ENCODE data around the gene APOA1. TPM values are rescaled to one million over a fixed set of nuclear protein-coding genes. Genes with fewer than 3 reads are reported as not detected.
A peak's percentile ranks its signal among the peaks of the same experiment; 100 is the strongest.
"Not testable (repeated sequence)": the region's sequence is repeated elsewhere in the genome, so short reads cannot be mapped to it uniquely, and the experiment has no call there.

Gene APOA1
- total and polyA plus RNA-seq, 2 experiments from 2014 or later: 0.23 TPM; not detected in 1

- peak overlapping the region; percentile 68 for H3K9ac ChIP-seq
- peaks cover 5% of the 10 kb centered on the region; the same call in 1 of the 2 replicates for H3K4me1 ChIP-seq (ENCODE audit: insufficient read depth)
- no peaks in the 10 kb centered on the region for H3K27me3 ChIP-seq (replicated peaks; ENCODE audit: insufficient read depth)
- H3F3A ChIP-seq (ENCODE audit: insufficient read depth): 0 out of 2 replicates have a peak, but pooled peaks cover 7% of the 10 kb centered on the region
- in situ Hi-C loops (cut with MboI): no loop called here
- H3K4me2 ChIP-seq (ENCODE audit: unreplicated experiment): peak overlapping the region; percentile 59
- H3K9me2 ChIP-seq (ENCODE audit: insufficient read depth): no peaks in the 10 kb centered on the region
- no peaks in the 10 kb centered on the region for H3K79me2 ChIP-seq (ENCODE audit: insufficient read depth)
- no peak for TF ChIP-seq EZH2phosphoT487 (IDR thresholded peaks at IDR 0.05; ENCODE audit: insufficient read depth, low read depth)
- TF ChIP-seq EZH2 (IDR thresholded peaks at IDR 0.05; ENCODE audit: insufficient read depth, poor library complexity, severe bottlenecking): no peak
- no peaks in the 10 kb centered on the region for H4K20me1 ChIP-seq (ENCODE audit: insufficient read depth)
- H3K36me3 ChIP-seq (ENCODE audit: low read depth): no peaks in the 10 kb centered on the region
- H3K27ac ChIP-seq: peak overlapping the region; percentile 60
- 55 to 59% methylated on average over 27 to 28 of the region's 28 CpGs for WGBS, 2 experiments (ENCODE audit: low coverage in 1 of 2, low lambda C conversion rate in 2 of 2, missing lambda C conversion rate in 2 of 2)
- no peaks in the 10 kb centered on the region for H3K9me3 ChIP-seq (ENCODE audit: low read depth)
- peak overlapping the region; percentile 46 for H3K4me3 ChIP-seq
- peak overlapping the region; percentile 78 for H2AFZ ChIP-seq
- DNase-seq: no peak
Observed at GRCh38 chr11:116835042-116835772, 2.2 kb downstream of the APOA1 start.

- WGBS, 2 experiments (ENCODE audit: low coverage in 1 of 2, low lambda C conversion rate in 2 of 2, missing lambda C conversion rate in 2 of 2): 79 to 81% methylated on average over 13 of the region's 13 CpGs
- H3K27me3 ChIP-seq (replicated peaks; ENCODE audit: insufficient read depth); DNase-seq: not testable (repeated sequence)
Observed at GRCh38 chr11:116834535-116835041, 2.8 kb downstream of the APOA1 start.

GRCh38 chr11:116833816-116834534 lies 3.4 kb downstream of the APOA1 start:
- H3K27me3 ChIP-seq (replicated peaks; ENCODE audit: insufficient read depth): no peaks in the 10 kb centered on the region
- no peaks in the 10 kb centered on the region for H3F3A ChIP-seq (ENCODE audit: insufficient read depth)
- H3K4me1 ChIP-seq (ENCODE audit: insufficient read depth): peaks cover 5% of the 10 kb centered on the region; the same call in 1 of the 2 replicates
- in situ Hi-C loops (cut with MboI): no loop called here
- H3K9me3 ChIP-seq (ENCODE audit: low read depth): no peaks in the 10 kb centered on the region
- H4K20me1 ChIP-seq (ENCODE audit: insufficient read depth): no peaks in the 10 kb centered on the region
- no peaks in the 10 kb centered on the region for H3K79me2 ChIP-seq (ENCODE audit: insufficient read depth)
- H2AFZ ChIP-seq: no peak overlapping the region
- no peak for DNase-seq
- no peaks in the 10 kb centered on the region for H3K9me2 ChIP-seq (ENCODE audit: insufficient read depth)
- H3K4me3 ChIP-seq: no peak overlapping the region
- TF ChIP-seq EZH2 (IDR thresholded peaks at IDR 0.05; ENCODE audit: insufficient read depth, poor library complexity, severe bottlenecking): no peak
- no peak for TF ChIP-seq EZH2phosphoT487 (IDR thresholded peaks at IDR 0.05; ENCODE audit: insufficient read depth, low read depth)
- no peaks in the 10 kb centered on the region for H3K36me3 ChIP-seq (ENCODE audit: low read depth)
- WGBS, 2 experiments (ENCODE audit: low coverage in 1 of 2, low lambda C conversion rate in 2 of 2, missing lambda C conversion rate in 2 of 2): 85 to 90% methylated on average over 12 to 14 of the region's 14 CpGs
- H3K9ac ChIP-seq: no peak overlapping the region
- no peak overlapping the region for H3K27ac ChIP-seq
- H3K4me2 ChIP-seq (ENCODE audit: unreplicated experiment): no peak overlapping the region

More at GRCh38 chr11:116834535-116835041, 2.8 kb downstream of the APOA1 start:
- H3K4me1 ChIP-seq (ENCODE audit: insufficient read depth); H2AFZ ChIP-seq; H4K20me1 ChIP-seq (ENCODE audit: insufficient read depth); H3K4me2 ChIP-seq (ENCODE audit: unreplicated experiment); H3K79me2 ChIP-seq (ENCODE audit: insufficient read depth); H3K4me3 ChIP-seq; H3K9me2 ChIP-seq (ENCODE audit: insufficient read depth); H3K27ac ChIP-seq; in situ Hi-C loops (cut with MboI); H3K9ac ChIP-seq; H3K9me3 ChIP-seq (ENCODE audit: low read depth); H3K36me3 ChIP-seq (ENCODE audit: low read depth); H3F3A ChIP-seq (ENCODE audit: insufficient read depth): not testable (repeated sequence)

GRCh38 chr11:116833491-116833815 lies 4.0 kb downstream of the APOA1 start:
- no peaks in the 10 kb centered on the region for H3F3A ChIP-seq (ENCODE audit: insufficient read depth)
- in situ Hi-C loops (cut with MboI): no loop called here
- H3K79me2 ChIP-seq (ENCODE audit: insufficient read depth): no peaks in the 10 kb centered on the region

More at GRCh38 chr11:116833491-116833815, 4.0 kb downstream of the APOA1 start:
- H3K27ac ChIP-seq: no peak overlapping the region
- H3K9me3 ChIP-seq (ENCODE audit: low read depth): no peaks in the 10 kb centered on the region
- H3K36me3 ChIP-seq (ENCODE audit: low read depth): no peaks in the 10 kb centered on the region
- H3K27me3 ChIP-seq (replicated peaks; ENCODE audit: insufficient read depth): no peaks in the 10 kb centered on the region
- H3K9me2 ChIP-seq (ENCODE audit: insufficient read depth): no peaks in the 10 kb centered on the region
- no peak overlapping the region for H3K4me2 ChIP-seq (ENCODE audit: unreplicated experiment)
- no peak for TF ChIP-seq EZH2 (IDR thresholded peaks at IDR 0.05; ENCODE audit: insufficient read depth, poor library complexity, severe bottlenecking)
- TF ChIP-seq EZH2phosphoT487 (IDR thresholded peaks at IDR 0.05; ENCODE audit: insufficient read depth, low read depth): no peak
- no peak overlapping the region for H2AFZ ChIP-seq
- no peak overlapping the region for H3K4me3 ChIP-seq
- H4K20me1 ChIP-seq (ENCODE audit: insufficient read depth): no peaks in the 10 kb centered on the region
- 88 to 95% methylated on average over 10 of the region's 10 CpGs for WGBS, 2 experiments (ENCODE audit: low coverage in 1 of 2, low lambda C conversion rate in 2 of 2, missing lambda C conversion rate in 2 of 2)
- peaks cover 5% of the 10 kb centered on the region; the same call in 1 of the 2 replicates for H3K4me1 ChIP-seq (ENCODE audit: insufficient read depth)
- DNase-seq: no peak
- no peak overlapping the region for H3K9ac ChIP-seq
